HUES64 (cell line): ENCODE results near the gene ACAP3.
"Not testable (repeated sequence)": the region's sequence is repeated elsewhere in the genome, so short reads cannot be mapped to it uniquely, and the experiment has no call there.

Experiments
- H3K27ac ChIP-seq: 2 replicates; pipeline ENCODE4 v1.7.0; 2013; ENCODE audit warnings: low read depth, low read length, inconsistent platforms
- H3K27me3 ChIP-seq: 2 replicates; pipeline ENCODE4 v1.6.1; 2013; ENCODE audit warnings: mild to moderate bottlenecking, low read length; ENCODE audit not compliant: insufficient read depth
- H3K36me3 ChIP-seq: 2 replicates; pipeline ENCODE4 v1.6.1; 2013; ENCODE audit warnings: mild to moderate bottlenecking, low read length; ENCODE audit not compliant: insufficient read depth
- H3K4me1 ChIP-seq: 2 replicates; pipeline ENCODE4 v1.6.1; 2013; ENCODE audit warnings: mild to moderate bottlenecking, low read length, moderate library complexity; ENCODE audit not compliant: insufficient read depth
- H3K4me3 ChIP-seq: 2 replicates; pipeline ENCODE4 v1.5.1; 2013; ENCODE audit warnings: mild to moderate bottlenecking, low read length, moderate library complexity
- H3K9ac ChIP-seq: 2 replicates; pipeline ENCODE4 v1.6.1; 2013; ENCODE audit warnings: mild to moderate bottlenecking, low read depth, low read length
- H3K9me3 ChIP-seq: 2 replicates; pipeline ENCODE4 v1.6.1; 2013; ENCODE audit warnings: low read depth, low read length; ENCODE audit not compliant: insufficient read depth
- WGBS: fragments of 150-250, 120-280 bp; methylation state at CpG from one replicate; pipeline ENCODE4 v1.1.7; 2013; ENCODE audit warnings: missing lambda C conversion rate; 5-methylcytosine and 5-hydroxymethylcytosine counted together

The ACAP3 gene

GRCh38 chr1:1318131-1318652 is 10.5 kb upstream of the ACAP3 start:
- Histone ChIP-seq H3K9me3 (no peaks in the 10 kb centered on the region), H3K27ac (no peak overlapping the region), H3K9ac (no peak overlapping the region), H3K4me3 (no peak overlapping the region), H3K36me3 (peaks cover 47% of the 10 kb centered on the region), H3K27me3 (no peaks in the 10 kb centered on the region), H3K4me1 (peaks cover 11% of the 10 kb centered on the region)
- WGBS = 92% methylated on average over 9 of the region's 9 CpGs

- H3K36me3 ChIP-seq = peaks cover 55% of the 10 kb centered on the region
- H3K27ac ChIP-seq = no peak overlapping the region
- H3K4me1 ChIP-seq = peaks cover 11% of the 10 kb centered on the region
- H3K9ac ChIP-seq = no peak overlapping the region
- H3K4me3 ChIP-seq = no peak overlapping the region
- no peaks in the 10 kb centered on the region for H3K27me3 ChIP-seq
- H3K9me3 ChIP-seq = no peaks in the 10 kb centered on the region
- WGBS = 94% methylated on average over 6 of the region's 6 CpGs
Observed at GRCh38 chr1:1317420-1317819, 9.7 kb upstream of the ACAP3 start.

- not testable (repeated sequence) for H3K9ac ChIP-seq, H3K27me3 ChIP-seq, H3K9me3 ChIP-seq, H3K27ac ChIP-seq, H3K4me3 ChIP-seq
- peaks cover 11% of the 10 kb centered on the region for H3K4me1 ChIP-seq
- WGBS = 91% methylated on average over 8 of the region's 8 CpGs
- H3K36me3 ChIP-seq = peaks cover 65% of the 10 kb centered on the region
Observed at GRCh38 chr1:1316199-1316598, 8.5 kb upstream of the ACAP3 start.

GRCh38 chr1:1315435-1315954 is 7.8 kb upstream of the ACAP3 start:
- Histone ChIP-seq H3K27me3 (no peaks in the 10 kb centered on the region), H3K9ac (peak overlapping the region; percentile 73), H3K27ac (peak overlapping the region; percentile 86), H3K9me3 (no peaks in the 10 kb centered on the region), H3K4me3 (peak overlapping the region; percentile 23; the same call in 1 of the 2 replicates), H3K4me1 (peaks cover 11% of the 10 kb centered on the region), H3K36me3 (peaks cover 67% of the 10 kb centered on the region)
- whole genome bisulfite sequencing = 20% methylated on average over 9 of the region's 26 CpGs

GRCh38 chr1:1314678-1315335 is 7.1 kb upstream of the ACAP3 start:
- H3K36me3 ChIP-seq = peaks cover 73% of the 10 kb centered on the region
- WGBS = 95% methylated on average over 23 of the region's 23 CpGs
- peaks cover 11% of the 10 kb centered on the region for H3K4me1 ChIP-seq
- 0 out of 2 replicates have a peak overlapping the region, but pooled peaks have one; percentile 23 for H3K4me3 ChIP-seq
- H3K9me3 ChIP-seq = no peaks in the 10 kb centered on the region
- H3K27me3 ChIP-seq = no peaks in the 10 kb centered on the region
- peak overlapping the region; percentile 86 for H3K27ac ChIP-seq
- H3K9ac ChIP-seq = peak overlapping the region; percentile 73

GRCh38 chr1:1314237-1314586 is 6.5 kb upstream of the ACAP3 start:
- H3K36me3 ChIP-seq = peaks cover 68% of the 10 kb centered on the region
- no peaks in the 10 kb centered on the region for H3K9me3 ChIP-seq
- no peak overlapping the region for H3K4me3 ChIP-seq
- WGBS = 95% methylated on average over 15 of the region's 15 CpGs
- H3K9ac ChIP-seq = no peak overlapping the region
- H3K27me3 ChIP-seq = no peaks in the 10 kb centered on the region
- peaks cover 11% of the 10 kb centered on the region for H3K4me1 ChIP-seq
- no peak overlapping the region for H3K27ac ChIP-seq

- H3K4me1 ChIP-seq = peaks cover 11% of the 10 kb centered on the region
- peaks cover 63% of the 10 kb centered on the region for H3K36me3 ChIP-seq
- 94% methylated on average over 37 of the region's 37 CpGs for WGBS
- H3K9me3 ChIP-seq = no peaks in the 10 kb centered on the region
- H3K27ac ChIP-seq = no peak overlapping the region
- no peaks in the 10 kb centered on the region for H3K27me3 ChIP-seq
- H3K4me3 ChIP-seq = no peak overlapping the region
- no peak overlapping the region for H3K9ac ChIP-seq
Observed at GRCh38 chr1:1313500-1314236, 5.9 kb upstream of the ACAP3 start.

GRCh38 chr1:1312450-1313314 is 5.0 kb upstream of the ACAP3 start:
- H3K27me3 ChIP-seq = no peaks in the 10 kb centered on the region
- H3K4me1 ChIP-seq = peaks cover 7% of the 10 kb centered on the region
- no peak overlapping the region for H3K27ac ChIP-seq
- 95% methylated on average over 49 of the region's 49 CpGs for WGBS
- no peaks in the 10 kb centered on the region for H3K9me3 ChIP-seq
- H3K36me3 ChIP-seq = peaks cover 55% of the 10 kb centered on the region
- no peak overlapping the region for H3K4me3 ChIP-seq
- no peak overlapping the region for H3K9ac ChIP-seq

GRCh38 chr1:1311107-1312104 is 3.7 kb upstream of the ACAP3 start:
- 93% methylated on average over 22 of the region's 22 CpGs for WGBS
- peaks cover 49% of the 10 kb centered on the region for H3K36me3 ChIP-seq
- H3K27me3 ChIP-seq = no peaks in the 10 kb centered on the region; the same call in 1 of the 2 replicates
- no peaks in the 10 kb centered on the region for H3K9me3 ChIP-seq
- no peak overlapping the region for H3K4me3 ChIP-seq
- H3K27ac ChIP-seq = no peak overlapping the region
- H3K4me1 ChIP-seq = peaks cover 12% of the 10 kb centered on the region
- no peak overlapping the region for H3K9ac ChIP-seq

GRCh38 chr1:1310476-1311053 is 2.8 kb upstream of the ACAP3 start:
- Histone ChIP-seq H3K9ac (no peak overlapping the region), H3K4me3 (no peak overlapping the region), H3K27ac (no peak overlapping the region; the same call in 1 of the 2 replicates), H3K27me3 (no peaks in the 10 kb centered on the region; the same call in 1 of the 2 replicates), H3K9me3 (no peaks in the 10 kb centered on the region), H3K36me3 (peaks cover 49% of the 10 kb centered on the region), H3K4me1 (peaks cover 15% of the 10 kb centered on the region; the same call in 1 of the 2 replicates)
- 93% methylated on average over 21 of the region's 21 CpGs for WGBS
